Esophagus squamous epithelium (tissue), 4 donors: ENCODE results near the gene TTC32.

ENCODE experiments used
- CTCF ChIP-seq, 6 experiments: fragments of 450-650 bp in 4 of 6; fragments of 200-600 bp in 2 of 6; sonication (generic) in 2 of 6; IDR thresholded peaks; one replicate each; pipeline ENCODE4 v1.5.1; 2016 to 2019; ENCODE audit warnings: antibody characterized with exemption in 6 of 6, mild to moderate bottlenecking in 4 of 6, moderate library complexity in 4 of 6
- POLR2A ChIP-seq, 4 donors: fragments of 450-650 bp; IDR thresholded peaks; one replicate each; pipeline ENCODE4 v1.6.1; 2017; ENCODE audit warnings: antibody characterized with exemption in 4 of 4, mild to moderate bottlenecking in 4 of 4, moderate library complexity in 3 of 4

DNA sequence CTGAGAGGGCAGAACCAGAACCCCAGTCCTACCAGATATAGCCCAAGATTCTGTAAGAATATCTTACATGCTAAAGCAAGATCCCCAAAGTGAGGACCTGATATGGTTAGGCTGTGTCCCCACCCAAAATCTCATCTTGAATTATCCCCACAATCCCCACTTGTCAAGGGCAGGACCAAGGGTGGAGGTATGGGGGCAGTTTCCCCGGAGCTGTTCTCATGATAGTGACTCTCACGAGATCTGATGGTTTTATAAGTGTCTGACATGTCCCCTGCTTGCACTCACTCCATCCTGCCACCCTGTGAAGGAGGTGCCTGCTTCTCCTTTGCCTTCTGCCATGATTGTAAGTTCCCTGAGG lies 19.9 kb downstream of the TTC32 start:
- TF ChIP-seq POLR2A (IDR thresholded peaks at IDR 0.05) (no peak), CTCF (IDR thresholded peaks at IDR 0.05) (no peak)
